HG03175 (cell line): ENCODE measurements around the gene TBXAS1.

Experiments
- ATAC-seq: cut with Tn5 transposase; IDR thresholded peaks from one replicate; pipeline ENCODE4 v1.9.1; 2021; ENCODE audit warnings: mild to moderate bottlenecking, moderate library complexity; ENCODE audit not compliant: unreplicated experiment

The TBXAS1 gene

GRCh38 chr7:139829025-139829774 is at the start of gene TBXAS1:
Gene TBXAS1, plus strand, starts transcription at chr7:139829264. Its CDS starts 127 bp downstream, at chr7:139829391.
- ATAC-seq = no peak

- no peak for ATAC-seq
These were observed 46.1 kb upstream of the TBXAS1 start for GRCh38 chr7:139782932-139783331.

GRCh38 chr7:139783647-139784385 is 45.2 kb upstream of the TBXAS1 start:
- ATAC-seq = no peak

GRCh38 chr7:139784648-139785047 is 44.4 kb upstream of the TBXAS1 start:
- ATAC-seq = no peak

GRCh38 chr7:139791316-139791715 is 37.7 kb upstream of the TBXAS1 start:
- ATAC-seq = no peak

GRCh38 chr7:139797607-139798006 is 31.5 kb upstream of the TBXAS1 start:
- no peak for ATAC-seq

GRCh38 chr7:139798221-139798620 is 30.8 kb upstream of the TBXAS1 start:
- ATAC-seq = peak; percentile 68

GRCh38 chr7:139798892-139799291 is 30.2 kb upstream of the TBXAS1 start:
- ATAC-seq = no peak

GRCh38 chr7:139799586-139799985 is 29.5 kb upstream of the TBXAS1 start:
- no peak for ATAC-seq

- no peak for ATAC-seq
These were observed 24.5 kb upstream of the TBXAS1 start for GRCh38 chr7:139804571-139804970.

GRCh38 chr7:139807009-139807408 is 22.1 kb upstream of the TBXAS1 start:
- ATAC-seq = no peak

GRCh38 chr7:139808427-139808826 is 20.6 kb upstream of the TBXAS1 start:
- ATAC-seq = no peak

GRCh38 chr7:139808846-139809442 is 20.1 kb upstream of the TBXAS1 start:
- no peak for ATAC-seq

GRCh38 chr7:139811066-139811465 is 18.0 kb upstream of the TBXAS1 start:
- no peak for ATAC-seq

GRCh38 chr7:139813151-139813550 is 15.9 kb upstream of the TBXAS1 start:
- no peak for ATAC-seq

- ATAC-seq = no peak
These were observed 15.4 kb upstream of the TBXAS1 start for GRCh38 chr7:139813689-139814088.

GRCh38 chr7:139817249-139817648 is 11.8 kb upstream of the TBXAS1 start:
- ATAC-seq = no peak

- ATAC-seq = no peak
These were observed 9.0 kb upstream of the TBXAS1 start for GRCh38 chr7:139820089-139820488.

GRCh38 chr7:139821349-139822105 is 7.5 kb upstream of the TBXAS1 start:
- ATAC-seq = no peak

GRCh38 chr7:139822855-139823254 is 6.2 kb upstream of the TBXAS1 start:
- no peak for ATAC-seq

GRCh38 chr7:139823959-139824521 is 5.0 kb upstream of the TBXAS1 start:
- no peak for ATAC-seq
